ENCODE measurements around the gene ABCA4.

The ABCA4 gene

GRCh38 chr1:94067196-94067595 is 53.8 kb downstream of the ABCA4 start:
- Histone ChIP-seq H3K27ac (peak overlapping the region in 5 of 21 experiments; percentile 15 to 61 (median 54)), H3K4me3 (no peak overlapping the region)

DNA sequence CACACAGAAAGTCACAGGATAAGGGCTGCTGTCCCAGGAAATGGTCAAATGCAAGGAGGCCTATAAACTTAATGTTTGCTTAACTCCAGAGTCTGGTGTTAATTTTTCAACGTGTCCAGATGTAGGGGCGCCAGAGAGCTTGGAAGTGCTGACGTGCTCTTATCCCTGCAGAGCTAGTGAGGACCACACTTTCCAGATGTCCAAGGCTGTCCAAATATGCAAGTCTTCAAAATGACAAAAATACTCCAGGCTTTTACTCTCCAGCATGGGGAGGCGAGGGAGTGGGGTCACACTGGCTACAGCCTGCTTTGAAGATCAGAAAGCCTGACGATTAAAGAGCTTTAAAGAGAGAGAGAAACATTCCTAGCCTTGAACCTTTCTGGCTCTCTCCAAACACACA is 57.6 kb downstream of the ABCA4 start:
- no peak overlapping the region for H3K4me3 ChIP-seq
- H3K27ac ChIP-seq: peak overlapping the region in 9 of 21 experiments; percentile 12 to 69 (median 43)

- no peak overlapping the region for H3K4me3 ChIP-seq
- H3K27ac ChIP-seq: peak overlapping the region in 12 of 21 experiments; percentile 1 to 73 (median 43)
Measured at GRCh38 chr1:94061513-94062443, 59.2 kb downstream of the ABCA4 start.

DNA sequence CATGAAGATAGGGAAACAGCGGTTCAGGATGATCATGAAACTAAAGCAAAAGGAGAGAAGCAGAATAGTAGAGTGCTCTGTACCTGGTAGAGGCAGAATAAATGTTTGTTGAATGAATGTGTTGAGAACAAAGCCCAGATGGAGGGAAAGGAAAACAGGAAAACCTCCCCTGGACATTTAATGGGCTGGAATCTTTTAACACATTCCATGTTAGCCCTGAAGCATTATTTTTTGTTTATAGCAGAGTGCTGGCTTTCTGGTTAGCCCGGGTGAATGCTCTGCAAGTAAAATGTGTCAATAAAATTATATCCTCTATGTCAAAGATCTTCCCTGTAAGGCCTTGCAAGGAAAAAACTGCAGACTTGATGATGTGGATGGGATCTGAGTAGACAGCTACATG is 60.2 kb downstream of the ABCA4 start:
- H3K27ac ChIP-seq: peak overlapping the region in 2 of 21 experiments; percentile 56 to 73
- no peak overlapping the region for H3K4me3 ChIP-seq

DNA sequence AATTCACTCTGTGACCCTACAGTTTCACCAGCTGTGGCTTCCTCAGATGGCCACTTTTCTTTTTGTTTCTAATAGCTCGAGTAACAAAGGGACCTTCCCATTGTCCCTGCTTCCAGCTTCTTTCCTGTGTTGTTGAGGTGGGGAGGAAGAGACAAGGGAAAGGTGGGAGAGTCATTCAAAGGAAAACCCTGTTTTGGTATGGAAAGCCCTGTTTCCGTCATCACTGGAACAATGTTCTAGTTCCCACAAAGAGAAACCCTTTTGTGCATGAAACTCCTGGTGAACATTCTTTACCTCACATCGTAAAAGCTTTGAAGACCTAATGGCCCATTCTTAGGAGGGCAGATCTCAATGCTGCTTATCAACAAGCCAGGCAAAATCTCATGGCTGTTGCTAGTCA is 62.2 kb downstream of the ABCA4 start:
- Histone ChIP-seq H3K4me3 (no peak overlapping the region), H3K27ac (no peak overlapping the region)

GRCh38 chr1:94056996-94057395 is 64.0 kb downstream of the ABCA4 start:
- H3K27ac ChIP-seq: no peak overlapping the region
- H3K4me3 ChIP-seq: no peak overlapping the region

- H3K27ac ChIP-seq: no peak overlapping the region
- no peak overlapping the region for H3K4me3 ChIP-seq
Measured at GRCh38 chr1:94056171-94056570, 64.8 kb downstream of the ABCA4 start.

- Histone ChIP-seq H3K4me3 (no peak overlapping the region), H3K27ac (no peak overlapping the region)
Measured at GRCh38 chr1:94055459-94056122, 65.4 kb downstream of the ABCA4 start.

GRCh38 chr1:94050675-94051074 is 70.3 kb downstream of the ABCA4 start:
- Histone ChIP-seq H3K27ac (no peak overlapping the region), H3K4me3 (no peak overlapping the region)

DNA sequence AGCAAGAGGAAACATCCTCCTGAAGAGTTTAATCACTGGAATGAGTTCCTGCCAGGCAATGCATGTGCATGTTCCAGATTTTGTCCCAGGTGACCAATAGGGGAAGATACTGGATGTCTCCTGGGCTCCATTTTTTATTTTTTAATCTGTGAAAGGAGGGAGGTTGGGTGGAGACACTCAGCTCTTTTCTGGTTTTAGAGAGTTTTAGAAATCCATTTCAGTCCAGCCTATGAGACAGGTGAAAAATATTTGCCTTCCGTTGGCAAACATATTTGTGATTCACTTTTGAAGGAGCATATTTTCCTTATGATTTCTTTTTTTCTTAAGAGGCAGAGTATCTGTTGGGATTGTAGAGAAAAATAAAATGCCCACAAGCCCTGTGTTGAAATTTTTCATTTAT is 70.7 kb downstream of the ABCA4 start:
- Histone ChIP-seq H3K4me3 (no peak overlapping the region), H3K27ac (peak overlapping the region in 1 of 21 experiments; percentile 49)

- H3K27ac ChIP-seq: peak overlapping the region in 3 of 21 experiments; percentile 29 to 59 (median 49)
- no peak overlapping the region for H3K4me3 ChIP-seq
Measured at GRCh38 chr1:94049791-94050190, 71.2 kb downstream of the ABCA4 start.

- Histone ChIP-seq H3K4me3 (no peak overlapping the region), H3K27ac (peak overlapping the region in 15 of 21 experiments; percentile 16 to 84 (median 64))
Measured at GRCh38 chr1:94048413-94049164, 72.4 kb downstream of the ABCA4 start.

- Histone ChIP-seq H3K4me3 (no peak overlapping the region), H3K27ac (peak overlapping the region in 18 of 21 experiments; percentile 2 to 84 (median 61))
Measured at GRCh38 chr1:94047949-94048348, 73.0 kb downstream of the ABCA4 start.

- peak overlapping the region in 13 of 21 experiments; percentile 5 to 82 (median 58) for H3K27ac ChIP-seq
- peak overlapping the region in 1 of 7 experiments; percentile 4 for H3K4me3 ChIP-seq
Measured at GRCh38 chr1:94045465-94046056, 75.4 kb downstream of the ABCA4 start.

DNA sequence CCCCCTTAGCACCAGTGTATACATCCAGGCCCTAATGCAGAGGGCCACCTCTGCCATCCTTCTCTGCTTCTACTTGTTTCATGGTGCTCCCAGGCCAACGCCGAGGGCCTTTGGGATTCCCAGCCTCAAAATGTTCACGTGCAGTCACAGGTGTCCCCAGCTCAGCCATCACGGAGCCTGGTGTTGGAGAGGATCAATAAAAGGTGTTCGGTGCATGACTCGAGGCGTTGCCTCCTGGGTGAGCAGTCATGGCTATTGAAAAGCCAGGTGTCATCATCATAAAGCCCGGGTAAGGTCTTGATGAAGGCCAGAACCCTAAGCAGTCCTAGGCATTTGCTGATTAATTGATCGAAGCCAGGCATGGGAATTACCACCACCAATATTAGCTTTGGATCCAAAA is 76.1 kb downstream of the ABCA4 start:
- Histone ChIP-seq H3K4me3 (no peak overlapping the region), H3K27ac (peak overlapping the region in 12 of 21 experiments; percentile 14 to 82 (median 56))

DNA sequence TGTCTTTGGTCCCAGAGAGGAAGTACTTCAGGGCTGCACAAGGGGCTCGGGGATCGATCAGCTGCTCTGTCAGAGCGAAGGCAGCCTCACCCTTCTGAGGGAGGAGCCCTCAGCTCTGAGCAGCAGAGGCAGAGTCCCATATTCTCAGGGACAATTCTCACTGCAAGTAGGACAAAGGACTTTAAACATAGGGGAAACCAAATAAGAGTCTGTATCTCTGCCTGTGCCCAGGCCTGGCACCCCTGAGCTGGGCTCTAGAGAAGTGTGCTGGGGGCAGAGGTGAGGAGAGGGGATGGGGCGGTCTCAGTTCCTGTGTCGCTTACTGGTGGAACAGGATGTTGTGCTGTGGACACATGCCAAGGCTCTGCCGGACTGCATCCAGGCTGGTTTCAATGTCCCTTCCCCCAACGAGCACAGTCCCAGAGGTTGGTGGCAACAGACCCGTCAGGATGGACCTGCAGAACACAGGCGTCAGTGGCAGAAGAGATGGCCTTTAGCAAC is 76.6 kb downstream of the ABCA4 start:
- H3K4me3 ChIP-seq: no peak overlapping the region
- peak overlapping the region in 15 of 21 experiments; percentile 14 to 82 (median 55) for H3K27ac ChIP-seq

GRCh38 chr1:94043738-94044289 is 77.1 kb downstream of the ABCA4 start:
- Histone ChIP-seq H3K27ac (peak overlapping the region in 13 of 21 experiments; percentile 14 to 82 (median 58)), H3K4me3 (no peak overlapping the region)

DNA sequence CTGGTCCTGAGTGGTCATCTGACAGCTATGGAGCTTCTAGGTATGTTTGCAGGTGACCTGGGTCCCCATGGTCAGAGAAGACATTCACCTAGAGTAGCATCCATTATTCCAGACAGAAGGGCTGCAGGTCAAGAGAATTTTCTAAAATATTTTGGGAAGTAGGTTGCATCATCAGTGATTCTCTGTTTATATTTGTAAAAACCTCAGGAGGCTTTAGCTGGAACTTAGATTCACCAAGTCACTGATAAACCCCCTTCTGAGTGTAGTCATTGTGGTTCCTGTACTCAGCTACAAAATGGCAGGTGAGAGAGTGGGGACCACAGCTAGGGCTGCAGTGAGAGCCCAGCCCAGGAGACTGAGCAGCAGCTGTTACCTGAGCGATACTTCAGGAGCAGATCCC is 78.6 kb downstream of the ABCA4 start:
- Histone ChIP-seq H3K4me3 (no peak overlapping the region), H3K27ac (no peak overlapping the region)
